SKM-1 (cell line): ENCODE results near the gene PLK3.
"Not testable (repeated sequence)": the region's sequence is repeated elsewhere in the genome, so short reads cannot be mapped to it uniquely, and the experiment has no call there.

Source experiments
- DNase-seq: peaks from one replicate; lab custom pipeline; 2025; ENCODE audit not compliant: unreplicated experiment; lab: John Stamatoyannopoulos, UW

The PLK3 gene

GRCh38 chr1:44786841-44787426 lies 13.2 kb upstream of the PLK3 start:
- DNase-seq = no peak

GRCh38 chr1:44787506-44787905 lies 12.7 kb upstream of the PLK3 start:
- DNase-seq = no peak

GRCh38 chr1:44788120-44788860 lies 11.9 kb upstream of the PLK3 start, which contains the start of gene BEST4:
TSS of gene BEST4 (minus strand) at chr1:44788170. CDS start at chr1:44787705, 465 bp downstream.
- no peak for DNase-seq

GRCh38 chr1:44790968-44791801 lies 9.0 kb upstream of the PLK3 start:
- DNase-seq = no peak

GRCh38 chr1:44792736-44793502 lies 7.3 kb upstream of the PLK3 start:
- no peak for DNase-seq

- DNase-seq = not testable (repeated sequence)
Measured at GRCh38 chr1:44797886-44798285, 2.3 kb upstream of the PLK3 start.

- no peak for DNase-seq
Measured at GRCh38 chr1:44798481-44799365, 1.5 kb upstream of the PLK3 start.

GRCh38 chr1:44801491-44802305 lies 1.5 kb downstream of the PLK3 start:
- no peak for DNase-seq

GRCh38 chr1:44802306-44803061 lies 2.3 kb downstream of the PLK3 start:
- DNase-seq = no peak

GRCh38 chr1:44803062-44803311 lies 2.8 kb downstream of the PLK3 start:
- DNase-seq = no peak

- DNase-seq = no peak
Measured at GRCh38 chr1:44803312-44804095, 3.3 kb downstream of the PLK3 start.

GRCh38 chr1:44805311-44806024 lies 5.3 kb downstream of the PLK3 start:
- DNase-seq = no peak

- DNase-seq = no peak
Measured at GRCh38 chr1:44806025-44806703, 6.0 kb downstream of the PLK3 start.

GRCh38 chr1:44806704-44807363 lies 6.7 kb downstream of the PLK3 start, which contains the start of gene DYNLT4:
TSS of gene DYNLT4 (minus strand) at chr1:44807351. CDS start at chr1:44806668, 683 bp downstream.
- DNase-seq = no peak

GRCh38 chr1:44807364-44808062 lies 7.3 kb downstream of the PLK3 start:
- peak; percentile 82 for DNase-seq
